WTC11 (cell line): Measurements from ENCODE around the gene ANKRD11. TPM values are rescaled to one million over a fixed set of nuclear protein-coding genes. Genes with fewer than 3 reads are reported as not detected.
A peak's percentile ranks its signal among the peaks of the same experiment; 100 is the strongest.

Experiments
- ATAC-seq: fragments of 200-7000 bp; cut with Tn5 transposase; 2 replicates; pipeline ENCODE4 v1.10.0; 2021; ENCODE audit warnings: mild to moderate bottlenecking, moderate library complexity
- CTCF ChIA-PET: fragments of 300-600 bp; sonication (Branson Sonifier 250); formaldehyde crosslinking; loops from one replicate; lab custom pipeline; 2021; ENCODE audit warnings: antibody characterized with exemption; lab: Charles Lee
- POLR2A ChIA-PET: fragments of 350-600 bp; sonication (Branson Sonifier 250); formaldehyde crosslinking; loops from one replicate; lab custom pipeline; 2021; ENCODE audit warnings: antibody characterized with exemption; lab: Charles Lee
- DNase-seq: peaks from one replicate; pipeline ENCODE4 v3.0.0; 2021; ENCODE audit warnings: low spot score
- H3K27ac Mint-ChIP-seq: 2 replicates; pipeline ENCODE4 v1.8.0; 2021; ENCODE audit warnings: mixed read lengths
- H3K27me3 Mint-ChIP-seq: 2 replicates; pipeline ENCODE4 v1.8.0; 2021; ENCODE audit warnings: low read depth, mild to moderate bottlenecking, moderate library complexity, mixed read lengths
- H3K36me3 Mint-ChIP-seq: 2 replicates; pipeline ENCODE4 v1.8.0; 2021; ENCODE audit warnings: mixed read lengths
- H3K4me1 Mint-ChIP-seq: 2 replicates; pipeline ENCODE4 v1.8.0; 2022; ENCODE audit warnings: mixed read lengths
- H3K4me3 Mint-ChIP-seq: 2 replicates; pipeline ENCODE4 v1.8.0; 2021; ENCODE audit warnings: mild to moderate bottlenecking, moderate library complexity, mixed read lengths
- H3K9me3 Mint-ChIP-seq: 2 replicates; pipeline ENCODE4 v1.8.0; 2021; ENCODE audit warnings: mixed read lengths
- ESRRA ChIP-seq: sonication (generic); formaldehyde crosslinking; IDR thresholded peaks from 2 replicates; pipeline ENCODE4 v1.8.1; 2022; ENCODE audit warnings: mild to moderate bottlenecking, missing genetic modification reagents, borderline replicate concordance
- GRHL2 ChIP-seq: fragments of 250-450 bp; sonication (Bioruptor Pico); IDR thresholded peaks from 2 replicates; pipeline ENCODE4 v1.8.0; 2022; ENCODE audit warnings: mild to moderate bottlenecking, moderate library complexity; ENCODE audit not compliant: insufficient replicate concordance, severe bottlenecking
- HMGXB4 ChIP-seq: sonication (generic); formaldehyde crosslinking; IDR thresholded peaks from 2 replicates; pipeline ENCODE4 v1.8.1; 2023; ENCODE audit warnings: mild to moderate bottlenecking, moderate library complexity, missing genetic modification reagents
- NR1H2 ChIP-seq: sonication (generic); formaldehyde crosslinking; IDR thresholded peaks from 2 replicates; pipeline ENCODE4 v1.9.0; 2021; ENCODE audit warnings: mild to moderate bottlenecking, moderate library complexity, missing genetic modification reagents
- NR2C2 ChIP-seq: sonication (generic); formaldehyde crosslinking; IDR thresholded peaks from 2 replicates; pipeline ENCODE4 v1.8.0; 2022; ENCODE audit warnings: mild to moderate bottlenecking, missing genetic modification reagents
- PRRX2 ChIP-seq: fragments of 250-450 bp; sonication (Bioruptor Pico); IDR thresholded peaks from 2 replicates; pipeline ENCODE4 v1.8.0; 2021; ENCODE audit warnings: mild to moderate bottlenecking
- RELA ChIP-seq: sonication (generic); formaldehyde crosslinking; IDR thresholded peaks from 2 replicates; pipeline ENCODE4 v1.8.1; 2022; ENCODE audit warnings: missing genetic modification reagents, mild to moderate bottlenecking, borderline replicate concordance
- SMAD4 ChIP-seq: sonication (generic); formaldehyde crosslinking; IDR thresholded peaks from 2 replicates; pipeline ENCODE4 v1.8.0; 2022; ENCODE audit warnings: mild to moderate bottlenecking, missing genetic modification reagents
- STAT6 ChIP-seq: sonication (generic); formaldehyde crosslinking; conservative IDR thresholded peaks from 2 replicates; pipeline ENCODE4 v1.8.1; 2023; ENCODE audit warnings: mild to moderate bottlenecking, low read depth, missing genetic modification reagents, moderate library complexity
- ZMAT4 ChIP-seq: fragments of 250-450 bp; sonication (Bioruptor Pico); IDR thresholded peaks from 2 replicates; pipeline ENCODE4 v1.9.0; 2021; ENCODE audit warnings: mild to moderate bottlenecking
- ZNF317 ChIP-seq: sonication (generic); formaldehyde crosslinking; IDR thresholded peaks from 2 replicates; pipeline ENCODE4 v1.8.1; 2023; ENCODE audit warnings: low read depth, mild to moderate bottlenecking, moderate library complexity, missing genetic modification reagents, borderline replicate concordance
- ZNF512 ChIP-seq: sonication (generic); formaldehyde crosslinking; IDR thresholded peaks from 2 replicates; pipeline ENCODE4 v1.8.1; 2022; ENCODE audit warnings: missing genetic modification reagents, borderline replicate concordance
- total RNA-seq: library from RNA; stranded (reverse); gene quantifications from 3 replicates; pipeline ENCODE4 v1.2.3, GENCODE V29; 2021
- TF ChIP-seq, protein P1 (sequence below): sonication (generic); formaldehyde crosslinking; IDR thresholded peaks from 2 replicates; pipeline ENCODE4 v1.8.1; 2022; ENCODE audit warnings: low read depth, missing genetic modification reagents, borderline replicate concordance
- TF ChIP-seq, protein P2 (sequence below): fragments of 200-600 bp; IDR thresholded peaks from 2 replicates; pipeline ENCODE4 v1.8.0; 2022; ENCODE audit warnings: antibody characterized with exemption

Gene ANKRD11
- total RNA-seq, 1 experiment from 2014 or later: 184 TPM

DNA sequence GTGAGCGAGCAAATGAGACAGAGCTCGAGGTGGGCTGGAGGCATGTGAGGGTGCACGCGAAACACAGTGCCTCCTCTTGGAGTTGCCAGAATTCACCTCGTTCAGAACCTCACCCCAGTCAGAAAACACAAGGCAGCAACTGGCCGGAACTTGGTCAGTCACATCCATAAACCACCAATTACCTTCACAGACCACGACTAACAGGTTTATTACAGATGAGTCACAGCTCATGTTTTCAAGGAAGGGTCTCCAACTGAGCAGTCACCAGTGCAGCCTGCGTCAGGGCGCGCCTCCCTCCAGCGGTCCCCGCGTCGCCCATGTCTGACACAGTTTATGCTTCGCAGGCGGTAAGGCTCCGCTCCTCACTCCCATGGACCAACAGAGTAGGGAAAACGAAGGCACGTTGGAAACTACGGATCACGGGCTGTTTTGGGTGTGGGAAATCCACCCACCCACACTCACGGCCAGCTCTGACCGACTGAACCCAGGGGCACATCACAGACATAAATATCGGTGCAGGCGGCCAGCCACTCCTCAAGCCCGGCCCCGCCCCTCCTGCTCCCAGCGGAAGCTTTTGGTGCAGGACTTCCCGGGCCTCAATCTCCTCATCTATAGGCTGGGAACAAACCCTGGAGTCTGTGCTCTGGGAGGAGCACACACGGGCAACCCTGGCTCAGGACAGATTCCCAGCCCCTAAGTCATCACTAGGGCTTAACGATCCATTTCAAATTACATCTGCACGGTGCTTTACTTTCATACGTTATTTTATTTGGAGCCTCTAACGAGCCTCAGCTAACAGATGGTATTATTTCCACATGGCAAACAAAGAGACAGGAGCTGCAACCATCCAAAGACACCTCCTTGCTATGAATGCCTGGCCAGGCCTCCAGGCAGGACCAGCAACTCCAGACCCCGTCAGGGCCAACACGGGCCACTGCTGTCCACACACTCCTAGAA is 146.6 kb downstream of the ANKRD11 start:
- CTCF ChIA-PET: interaction anchor here (1.2 to 3.1 kb wide), 5 partner anchors 8 to 39 kb away, joined by 4 to 12 read pairs (median 8); no protein-coding TSS in a partner anchor
- DNase-seq: no peak
- H3K27me3 Mint-ChIP-seq: no peaks in the 10 kb centered on the region
- no peak for ATAC-seq
- no peak for TF ChIP-seq NR2C2 (CRISPR knock-in tag)
- H3K27ac Mint-ChIP-seq: peak overlapping the region; percentile 83
- no peaks in the 10 kb centered on the region for H3K36me3 Mint-ChIP-seq
- H3K4me3 Mint-ChIP-seq: no peak overlapping the region
- peaks cover 62% of the 10 kb centered on the region for H3K4me1 Mint-ChIP-seq
- POLR2A ChIA-PET: no interaction called here
- H3K9me3 Mint-ChIP-seq: no peaks in the 10 kb centered on the region

DNA sequence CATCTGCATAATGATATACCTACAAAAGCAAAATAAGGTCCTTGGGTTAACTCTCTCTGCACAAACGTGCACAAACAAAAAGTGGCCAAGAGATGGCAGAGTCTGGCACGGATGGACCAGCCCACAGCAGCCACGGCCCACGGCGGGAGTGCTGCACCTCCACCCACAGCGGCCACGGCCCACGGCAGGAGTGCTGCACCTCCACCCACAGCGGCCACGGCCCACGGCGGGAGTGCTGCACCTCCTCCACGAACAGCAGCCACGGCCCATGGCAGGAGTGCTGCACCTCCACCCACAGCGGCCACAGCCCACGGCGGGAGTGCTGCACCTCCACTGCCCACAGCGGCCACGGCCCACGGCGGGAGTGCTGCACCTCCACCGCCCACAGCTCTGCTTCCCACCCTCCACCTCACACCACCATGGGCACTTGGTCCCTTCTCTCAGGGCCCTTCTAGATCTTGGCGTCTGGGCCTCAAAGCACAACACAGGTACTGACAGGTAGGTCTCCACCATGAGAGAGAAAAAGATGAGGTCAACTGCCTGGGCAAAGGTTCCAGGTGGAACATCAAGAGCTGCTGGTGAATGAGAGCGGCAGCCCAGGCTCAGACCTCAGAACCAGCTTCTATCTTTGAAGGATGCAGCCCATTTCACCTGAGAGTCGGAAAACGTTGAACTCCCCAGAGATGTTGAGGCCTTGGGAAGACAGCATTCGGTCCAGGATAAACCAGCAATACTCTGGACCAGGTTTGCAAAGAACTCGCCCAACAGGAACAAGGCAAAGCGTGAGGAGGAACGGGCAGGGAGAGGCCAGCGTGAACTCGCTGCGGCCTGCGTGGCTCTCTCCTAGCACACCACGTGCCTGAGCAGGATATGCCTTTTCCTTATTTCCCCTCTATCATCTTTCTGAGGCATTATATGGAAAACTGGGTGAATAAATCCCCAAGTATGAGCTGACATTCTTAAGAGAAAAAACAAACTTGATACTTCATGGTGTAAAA is 148.4 kb downstream of the ANKRD11 start:
- ATAC-seq: no peak
- POLR2A ChIA-PET: no interaction called here
- H3K4me1 Mint-ChIP-seq: peaks cover 52% of the 10 kb centered on the region
- H3K4me3 Mint-ChIP-seq: no peak overlapping the region
- H3K27me3 Mint-ChIP-seq: no peaks in the 10 kb centered on the region
- no peaks in the 10 kb centered on the region for H3K9me3 Mint-ChIP-seq
- DNase-seq: no peak
- peak overlapping the region; percentile 27 for H3K27ac Mint-ChIP-seq
- H3K36me3 Mint-ChIP-seq: no peaks in the 10 kb centered on the region
- CTCF ChIA-PET: interaction anchor here (1.2 to 1.4 kb wide), 2 partner anchors 21 to 41 kb away, joined by 4 read pairs; no protein-coding TSS in a partner anchor
- no peak for TF ChIP-seq ZMAT4 (CRISPR knock-in tag)
- TF ChIP-seq, protein P1, sequence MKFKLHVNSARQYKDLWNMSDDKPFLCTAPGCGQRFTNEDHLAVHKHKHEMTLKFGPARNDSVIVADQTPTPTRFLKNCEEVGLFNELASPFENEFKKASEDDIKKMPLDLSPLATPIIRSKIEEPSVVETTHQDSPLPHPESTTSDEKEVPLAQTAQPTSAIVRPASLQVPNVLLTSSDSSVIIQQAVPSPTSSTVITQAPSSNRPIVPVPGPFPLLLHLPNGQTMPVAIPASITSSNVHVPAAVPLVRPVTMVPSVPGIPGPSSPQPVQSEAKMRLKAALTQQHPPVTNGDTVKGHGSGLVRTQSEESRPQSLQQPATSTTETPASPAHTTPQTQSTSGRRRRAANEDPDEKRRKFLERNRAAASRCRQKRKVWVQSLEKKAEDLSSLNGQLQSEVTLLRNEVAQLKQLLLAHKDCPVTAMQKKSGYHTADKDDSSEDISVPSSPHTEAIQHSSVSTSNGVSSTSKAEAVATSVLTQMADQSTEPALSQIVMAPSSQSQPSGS: no peak

DNA sequence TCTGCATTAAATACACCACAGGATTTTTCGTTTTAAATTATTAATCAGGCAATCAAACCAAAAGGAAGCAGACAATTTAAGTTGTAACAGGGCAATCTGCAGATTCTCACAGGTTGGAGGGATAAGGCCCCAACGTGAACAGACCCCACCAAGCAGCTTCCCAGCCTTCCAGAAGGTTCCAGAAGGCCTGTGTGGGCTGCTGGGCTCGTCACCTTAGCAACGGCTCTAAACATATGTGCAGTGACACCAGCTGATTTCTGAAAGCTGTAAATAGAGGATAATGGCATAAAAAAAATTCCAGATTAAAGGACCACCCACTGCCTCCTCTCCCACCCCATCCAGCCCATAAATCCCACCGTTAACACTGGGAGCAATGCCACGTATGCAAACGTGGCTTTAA is 149.1 kb downstream of the ANKRD11 start:
- ChIA-PET CTCF (no interaction called here), POLR2A (no interaction called here)
- TF ChIP-seq ZMAT4 (CRISPR knock-in tag): no peak
- TF ChIP-seq RELA (CRISPR knock-in tag): no peak
- no peak for TF ChIP-seq SMAD4 (CRISPR knock-in tag)
- TF ChIP-seq ZNF317 (CRISPR knock-in tag): no peak
- no peak for TF ChIP-seq NR1H2
- TF ChIP-seq GRHL2 (CRISPR knock-in tag): no peak
- no peak for TF ChIP-seq HMGXB4 (CRISPR knock-in tag)
- no peak for TF ChIP-seq PRRX2 (CRISPR knock-in tag)
- no peak for TF ChIP-seq ESRRA (CRISPR knock-in tag)
- TF ChIP-seq ZNF512: no peak
- TF ChIP-seq, protein P2, sequence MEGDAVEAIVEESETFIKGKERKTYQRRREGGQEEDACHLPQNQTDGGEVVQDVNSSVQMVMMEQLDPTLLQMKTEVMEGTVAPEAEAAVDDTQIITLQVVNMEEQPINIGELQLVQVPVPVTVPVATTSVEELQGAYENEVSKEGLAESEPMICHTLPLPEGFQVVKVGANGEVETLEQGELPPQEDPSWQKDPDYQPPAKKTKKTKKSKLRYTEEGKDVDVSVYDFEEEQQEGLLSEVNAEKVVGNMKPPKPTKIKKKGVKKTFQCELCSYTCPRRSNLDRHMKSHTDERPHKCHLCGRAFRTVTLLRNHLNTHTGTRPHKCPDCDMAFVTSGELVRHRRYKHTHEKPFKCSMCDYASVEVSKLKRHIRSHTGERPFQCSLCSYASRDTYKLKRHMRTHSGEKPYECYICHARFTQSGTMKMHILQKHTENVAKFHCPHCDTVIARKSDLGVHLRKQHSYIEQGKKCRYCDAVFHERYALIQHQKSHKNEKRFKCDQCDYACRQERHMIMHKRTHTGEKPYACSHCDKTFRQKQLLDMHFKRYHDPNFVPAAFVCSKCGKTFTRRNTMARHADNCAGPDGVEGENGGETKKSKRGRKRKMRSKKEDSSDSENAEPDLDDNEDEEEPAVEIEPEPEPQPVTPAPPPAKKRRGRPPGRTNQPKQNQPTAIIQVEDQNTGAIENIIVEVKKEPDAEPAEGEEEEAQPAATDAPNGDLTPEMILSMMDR: no peak
- TF ChIP-seq STAT6: no peak
- Mint-ChIP-seq H3K9me3 (no peaks in the 10 kb centered on the region), H3K4me1 (peaks cover 47% of the 10 kb centered on the region), H3K4me3 (no peak overlapping the region), H3K27ac (peak overlapping the region; percentile 34; the same call in 1 of the 2 replicates), H3K27me3 (no peaks in the 10 kb centered on the region), H3K36me3 (no peaks in the 10 kb centered on the region)
- ATAC-seq (no peak), DNase-seq (no peak)
